DND-41 (cell line): Measurements from ENCODE around the gene FBLN1.

Source experiments
- EZH2 ChIP-seq: IDR thresholded peaks from 3 replicates; pipeline ENCODE4 v1.6.1; 2012; ENCODE audit warnings: borderline replicate concordance, low read depth, mild to moderate bottlenecking, moderate library complexity, low read length, inconsistent platforms; ENCODE audit not compliant: severe bottlenecking
- TF ChIP-seq, protein P1 (sequence below): IDR thresholded peaks from 2 replicates; pipeline ENCODE4 v1.5.1; 2012; ENCODE audit warnings: borderline replicate concordance, low read length, moderate library complexity, mild to moderate bottlenecking; ENCODE audit not compliant: poor library complexity, severe bottlenecking; ENCODE audit errors: extremely low read depth

DNA sequence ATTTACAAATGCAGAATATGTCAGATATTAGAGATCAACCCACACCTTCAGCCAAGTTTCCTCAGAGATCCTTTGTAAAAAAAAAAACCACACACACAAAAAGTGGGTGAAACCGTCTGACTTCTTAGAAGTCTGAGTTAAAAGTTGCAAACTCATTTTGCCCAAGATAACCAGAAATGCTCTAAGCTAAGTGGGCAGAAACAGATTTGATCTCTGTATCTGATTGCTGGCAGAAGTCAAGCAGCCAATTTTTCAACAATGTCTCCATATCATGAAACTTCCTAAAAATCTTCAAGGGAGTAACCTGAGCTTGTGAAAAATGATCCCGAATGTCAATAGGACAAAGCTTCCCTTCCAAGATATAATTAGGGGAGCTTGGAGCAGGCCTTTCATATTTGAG lies 140.3 kb downstream of the FBLN1 start:
- TF ChIP-seq, protein P1, sequence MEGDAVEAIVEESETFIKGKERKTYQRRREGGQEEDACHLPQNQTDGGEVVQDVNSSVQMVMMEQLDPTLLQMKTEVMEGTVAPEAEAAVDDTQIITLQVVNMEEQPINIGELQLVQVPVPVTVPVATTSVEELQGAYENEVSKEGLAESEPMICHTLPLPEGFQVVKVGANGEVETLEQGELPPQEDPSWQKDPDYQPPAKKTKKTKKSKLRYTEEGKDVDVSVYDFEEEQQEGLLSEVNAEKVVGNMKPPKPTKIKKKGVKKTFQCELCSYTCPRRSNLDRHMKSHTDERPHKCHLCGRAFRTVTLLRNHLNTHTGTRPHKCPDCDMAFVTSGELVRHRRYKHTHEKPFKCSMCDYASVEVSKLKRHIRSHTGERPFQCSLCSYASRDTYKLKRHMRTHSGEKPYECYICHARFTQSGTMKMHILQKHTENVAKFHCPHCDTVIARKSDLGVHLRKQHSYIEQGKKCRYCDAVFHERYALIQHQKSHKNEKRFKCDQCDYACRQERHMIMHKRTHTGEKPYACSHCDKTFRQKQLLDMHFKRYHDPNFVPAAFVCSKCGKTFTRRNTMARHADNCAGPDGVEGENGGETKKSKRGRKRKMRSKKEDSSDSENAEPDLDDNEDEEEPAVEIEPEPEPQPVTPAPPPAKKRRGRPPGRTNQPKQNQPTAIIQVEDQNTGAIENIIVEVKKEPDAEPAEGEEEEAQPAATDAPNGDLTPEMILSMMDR, result no peak
- TF ChIP-seq EZH2, result no peak
